MCF 10A (cell line): ENCODE results near the gene SIPA1. TPM values are rescaled to one million over a fixed set of nuclear protein-coding genes. Genes with fewer than 3 reads are reported as not detected.
A peak's percentile ranks its signal among the peaks of the same experiment; 100 is the strongest.

Experiments
- BruUV-seq: library from RNA; stranded (reverse); fragments of 400-500 nt; replicated peaks from 2 replicates; lab custom pipeline; 2021; lab: Mats Ljungman, UMichigan
- CTCF ChIA-PET: fragments of 300-600 bp; sonication (Branson Sonifier 250); formaldehyde crosslinking; extraction: SDS; loops from one replicate; lab custom pipeline; 2021; ENCODE audit warnings: antibody characterized with exemption, inconsistent platforms; lab: Yijun Ruan, JAX
- POLR2A ChIA-PET: fragments of 300-600, 350-650 bp; sonication (Branson Sonifier 250); formaldehyde crosslinking; extraction: SDS; loops from one replicate; lab custom pipeline; 2020; ENCODE audit warnings: antibody characterized with exemption, inconsistent platforms; lab: Yijun Ruan, JAX
- DNase-seq: peaks from one replicate; pipeline ENCODE4 v3.0.0-alpha.2; 2018; ENCODE audit not compliant: unreplicated experiment
- H3K27ac Mint-ChIP-seq: one replicate; pipeline ENCODE4 v1.8.0; 2022; ENCODE audit warnings: mild to moderate bottlenecking, low read depth, mixed read lengths; ENCODE audit not compliant: unreplicated experiment
- H3K27me3 Mint-ChIP-seq: one replicate; pipeline ENCODE4 v1.8.0; 2022; ENCODE audit warnings: mixed read lengths; ENCODE audit not compliant: insufficient read depth, unreplicated experiment
- H3K36me3 Mint-ChIP-seq: one replicate; pipeline ENCODE4 v1.8.0; 2022; ENCODE audit warnings: mild to moderate bottlenecking, moderate library complexity, mixed read lengths; ENCODE audit not compliant: insufficient read depth, unreplicated experiment
- H3K4me1 Mint-ChIP-seq: one replicate; pipeline ENCODE4 v1.8.0; 2022; ENCODE audit warnings: mixed read lengths; ENCODE audit not compliant: insufficient read depth, unreplicated experiment
- H3K4me3 Mint-ChIP-seq: one replicate; pipeline ENCODE4 v1.8.0; 2022; ENCODE audit warnings: mild to moderate bottlenecking, moderate library complexity, mixed read lengths; ENCODE audit not compliant: unreplicated experiment
- H3K9me3 Mint-ChIP-seq: one replicate; pipeline ENCODE4 v1.8.0; 2022; ENCODE audit warnings: mixed read lengths; ENCODE audit not compliant: unreplicated experiment
- CTCF ChIP-seq: fragments of 200-600 bp; IDR thresholded peaks from one replicate; pipeline ENCODE4 v1.8.0; 2022; ENCODE audit warnings: antibody characterized with exemption, mild to moderate bottlenecking; ENCODE audit not compliant: unreplicated experiment
- intact Hi-C: fragments of 100-400 bp; cut with micrococcal nuclease; formaldehyde crosslinking; loops from 2 replicates; pipeline ENCODE4 v1.14.1; 2022
- total RNA-seq: library from RNA; stranded (reverse); gene quantifications from 2 replicates; pipeline ENCODE4 v1.2.3, GENCODE V29; 2022

The SIPA1 gene
- total RNA-seq, 1 experiment from 2014 or later, result 4.9 TPM

- TF ChIP-seq CTCF, result no peak
- intact Hi-C loops, result no loop called here
- no TSS peak for BruUV-seq
- Mint-ChIP-seq H3K27ac (no peak overlapping the region), H3K9me3 (no peaks in the 10 kb centered on the region), H3K4me3 (peak overlapping the region; percentile 55), H3K27me3 (no peaks in the 10 kb centered on the region), H3K36me3 (no peaks in the 10 kb centered on the region), H3K4me1 (peaks cover 17% of the 10 kb centered on the region)
- ChIA-PET POLR2A (interaction anchor here (1.0 kb wide), 1 partner anchor 7 kb away, joined by 3 read pairs; no protein-coding TSS in a partner anchor), CTCF (interaction anchor here (0.6 kb wide), 1 partner anchor 9 kb away, joined by 3 read pairs; no protein-coding TSS in a partner anchor)
- no peak for DNase-seq
Measured at GRCh38 chr11:65646958-65647701, 9.2 kb downstream of the SIPA1 start.

GRCh38 chr11:65648997-65649493 is 11.1 kb downstream of the SIPA1 start:
- H3K9me3 Mint-ChIP-seq, result no peaks in the 10 kb centered on the region
- H3K36me3 Mint-ChIP-seq, result peaks cover 11% of the 10 kb centered on the region
- no peak overlapping the region for H3K4me3 Mint-ChIP-seq
- no peaks in the 10 kb centered on the region for H3K27me3 Mint-ChIP-seq
- BruUV-seq, result no TSS peak
- intact Hi-C loops, result no loop called here
- ChIA-PET POLR2A (interaction anchor here (0.7 to 5.6 kb wide), 3 partner anchors 13 to 151 kb away, joined by 4 to 71 read pairs (median 5); partner anchors contain the start of gene RELA), CTCF (interaction anchor here (0.6 to 1.0 kb wide), 3 partner anchors 11 to 63 kb away, joined by 3 read pairs; no protein-coding TSS in a partner anchor)
- H3K4me1 Mint-ChIP-seq, result peaks cover 25% of the 10 kb centered on the region
- no peak for DNase-seq
- no peak for TF ChIP-seq CTCF
- H3K27ac Mint-ChIP-seq, result no peak overlapping the region

- H3K27me3 Mint-ChIP-seq, result no peaks in the 10 kb centered on the region
- POLR2A ChIA-PET, result interaction anchor here (1.0 to 5.6 kb wide), 4 partner anchors 12 to 35 kb away, joined by 4 to 71 read pairs (median 7); partner anchors contain the start of genes PCNX3, RELA and SIPA1
- intact Hi-C loops, result loop anchor here (5.0 kb wide), 1 partner anchor 33 kb away; the partner anchor contains the start of gene PCNX3
- no peak overlapping the region for H3K4me3 Mint-ChIP-seq
- no peak for TF ChIP-seq CTCF
- no peak for DNase-seq
- H3K27ac Mint-ChIP-seq, result no peak overlapping the region
- peaks cover 25% of the 10 kb centered on the region for H3K4me1 Mint-ChIP-seq
- peaks cover 13% of the 10 kb centered on the region for H3K36me3 Mint-ChIP-seq
- no TSS peak for BruUV-seq
- CTCF ChIA-PET, result interaction anchor here (0.6 to 1.0 kb wide), 3 partner anchors 10 to 64 kb away, joined by 3 read pairs; no protein-coding TSS in a partner anchor
- no peaks in the 10 kb centered on the region for H3K9me3 Mint-ChIP-seq
Measured at GRCh38 chr11:65649656-65650546, 12.0 kb downstream of the SIPA1 start.
